Endothelial cell of umbilical vein (primary cell): ENCODE measurements around the gene UPF1. TPM values are rescaled to one million over a fixed set of nuclear protein-coding genes. Genes with fewer than 3 reads are reported as not detected.
A peak's percentile ranks its signal among the peaks of the same experiment; 100 is the strongest.

Experiments
- BruUV-seq: library from RNA; stranded (reverse); fragments of 400-500 nt; replicated peaks from 2 replicates; lab custom pipeline; 2021; lab: Mats Ljungman, UMichigan
- CTCF ChIA-PET: fragments of 300-600, 350-600 bp; sonication (Branson Sonifier 250); formaldehyde crosslinking; loops from one replicate; lab custom pipeline; 2021; ENCODE audit warnings: antibody characterized with exemption, inconsistent platforms; lab: Charles Lee
- POLR2A ChIA-PET: fragments of 300-600, 350-600 bp; sonication (Branson Sonifier 250); formaldehyde crosslinking; loops from one replicate; lab custom pipeline; 2021; ENCODE audit warnings: antibody characterized with exemption, inconsistent platforms; lab: Charles Lee
- DNase-seq: peaks from one replicate; pipeline ENCODE4 v3.0.0-alpha.2; 2011; ENCODE audit warnings: low read depth, low spot score
- FAIRE-seq: peaks from 2 replicates; lab custom pipeline; 2011; peaks lifted over from hg19 to GRCh38; lab: Jason Lieb, UNC
- H2AFZ ChIP-seq: 2 replicates; pipeline ENCODE4 v1.6.0; 2012; ENCODE audit warnings: low read depth, low read length, control low read depth, inconsistent platforms
- H3K27ac ChIP-seq: 2 replicates; pipeline ENCODE4 v1.5.1; 2011; ENCODE audit warnings: low read depth, mild to moderate bottlenecking, control low read depth, low read length, moderate library complexity; ENCODE audit not compliant: insufficient read depth
- H3K27me3 ChIP-seq, 2 experiments: 2 replicates each; pipeline versions ENCODE4 v1.6.0 to v1.6.1; 2011; ENCODE audit warnings: low read length in 2 of 2, mixed read lengths in 1 of 2; ENCODE audit not compliant: control insufficient read depth in 2 of 2, insufficient read depth in 2 of 2
- H3K36me3 ChIP-seq, 2 experiments: 2 replicates in 1 of 2; 3 replicates in 1 of 2; pipeline ENCODE4 v1.5.1; 2011; ENCODE audit warnings: low read length in 2 of 2, mild to moderate bottlenecking in 1 of 2, moderate library complexity in 1 of 2; ENCODE audit not compliant: control insufficient read depth in 2 of 2, insufficient read depth in 2 of 2; ENCODE audit errors: extremely low read depth in 1 of 2
- H3K4me1 ChIP-seq: 3 replicates; pipeline ENCODE4 v1.5.1; 2011; ENCODE audit warnings: mild to moderate bottlenecking, low read length; ENCODE audit not compliant: control insufficient read depth, insufficient read depth; ENCODE audit errors: extremely low read depth
- H3K4me2 ChIP-seq: 2 replicates; pipeline ENCODE4 v1.6.1; 2011; ENCODE audit warnings: low read length, control low read depth, mixed read lengths; ENCODE audit not compliant: insufficient read depth
- H3K4me3 ChIP-seq, 3 experiments: fragments of 200-600 bp in 1 of 3; sonication (generic), shearing (Covaris generic) in 1 of 3; replicated peaks in 1 of 3; 2 replicates each; pipeline ENCODE4 v1.5.1; 2011 to 2016; ENCODE audit warnings: control low read depth in 3 of 3, low read length in 3 of 3, mild to moderate bottlenecking in 2 of 3, inconsistent platforms in 1 of 3, low read depth in 1 of 3, moderate library complexity in 1 of 3; ENCODE audit not compliant: insufficient read depth in 1 of 3
- H3K79me2 ChIP-seq: 2 replicates; pipeline ENCODE4 v1.6.0; 2012; ENCODE audit warnings: low read length, inconsistent platforms; ENCODE audit not compliant: control insufficient read depth, insufficient read depth
- H3K9ac ChIP-seq: replicated peaks from 2 replicates; pipeline ENCODE3; 2011; ENCODE audit warnings: low read length, control low read depth; ENCODE audit not compliant: insufficient read depth; ENCODE audit errors: extremely low read depth
- H3K9me1 ChIP-seq: replicated peaks from 3 replicates; pipeline ENCODE4 v1.6.0; 2011; ENCODE audit warnings: mild to moderate bottlenecking, low read length; ENCODE audit not compliant: control insufficient read depth, insufficient read depth; ENCODE audit errors: extremely low read depth
- H3K9me3 ChIP-seq: replicated peaks from 2 replicates; pipeline ENCODE4 v1.5.1; 2012; ENCODE audit warnings: low read length, inconsistent platforms; ENCODE audit not compliant: control insufficient read depth, insufficient read depth
- H4K20me1 ChIP-seq: replicated peaks from 2 replicates; pipeline ENCODE3; 2011; ENCODE audit warnings: mild to moderate bottlenecking, low read length; ENCODE audit not compliant: control insufficient read depth, insufficient read depth; ENCODE audit errors: extremely low read depth
- EZH2 ChIP-seq: IDR thresholded peaks from 2 replicates; pipeline ENCODE4 v1.6.1; 2012; ENCODE audit warnings: borderline replicate concordance, low read depth, mild to moderate bottlenecking, moderate library complexity, low read length, inconsistent platforms; ENCODE audit not compliant: severe bottlenecking
- FOS ChIP-seq: IDR thresholded peaks from 2 replicates; pipeline ENCODE4 v1.6.1; 2011; ENCODE audit warnings: mild to moderate bottlenecking, low read length, moderate library complexity, borderline replicate concordance; ENCODE audit not compliant: insufficient read depth
- GATA2 ChIP-seq: IDR thresholded peaks from 2 replicates; pipeline ENCODE4 v1.7.0; 2011; ENCODE audit warnings: low read depth, mild to moderate bottlenecking, moderate library complexity, mixed read lengths, low read length; ENCODE audit not compliant: insufficient read length, insufficient read depth
- JUN ChIP-seq: IDR thresholded peaks from 2 replicates; pipeline ENCODE4 v1.6.1; 2011; ENCODE audit warnings: borderline replicate concordance, low read depth; ENCODE audit not compliant: insufficient read length, insufficient read depth
- MYC ChIP-seq: IDR thresholded peaks from one replicate; pipeline ENCODE4 v1.6.1; 2011; ENCODE audit warnings: mild to moderate bottlenecking, low read depth, low read length
- POLR2A ChIP-seq: IDR thresholded peaks from 2 replicates; pipeline ENCODE4 v1.6.1; 2012; ENCODE audit warnings: low read depth, mild to moderate bottlenecking, control low read depth, low read length
- POLR2AphosphoS5 ChIP-seq: IDR thresholded peaks from 2 replicates; pipeline ENCODE4 v1.6.1; 2012; ENCODE audit warnings: low read depth, mild to moderate bottlenecking, control low read depth, low read length, moderate library complexity; ENCODE audit not compliant: insufficient read depth
- dilution Hi-C: fragments of 300-500 bp; cut with MboI; formaldehyde crosslinking; loops from one replicate; pipeline ENCODE4 v1.15.0; 2019; ENCODE audit warnings: low sequenced_read_pairs; ENCODE audit not compliant: extremely low pct_ligation_motif_present
- intact Hi-C: fragments of 100-400 bp; cut with micrococcal nuclease; formaldehyde crosslinking; loops from one replicate; pipeline ENCODE4 v1.10.0; 2022
- polyA plus RNA-seq, 4 experiments: library from polyadenylated mRNA; depleted of rRNA in 3 of 4; stranded (reverse) in 3 of 4; unstranded in 1 of 4; fragments of >200 nt; gene quantifications; 2 replicates each; pipeline versions ENCODE4 v1.2.1 to v1.2.3, GENCODE V29; 2011 to 2012; ENCODE audit warnings: missing spikeins in 1 of 4
- total RNA-seq: library from RNA; stranded (reverse); gene quantifications from 2 replicates; pipeline ENCODE4 v1.2.3, GENCODE V29; 2021
- TF ChIP-seq, protein P1 (sequence below): IDR thresholded peaks from 2 replicates; pipeline ENCODE4 v1.6.1; 2011; ENCODE audit not compliant: insufficient read depth, insufficient read length
- TF ChIP-seq, protein P2 (sequence below), 2 donors: IDR thresholded peaks; 1 replicate in 1 of 2; 2 replicates in 1 of 2; pipeline ENCODE4 v1.5.1; 2011; ENCODE audit warnings: low read length in 2 of 2, mild to moderate bottlenecking in 2 of 2, moderate library complexity in 2 of 2, control low read depth in 1 of 2, inconsistent platforms in 1 of 2, low read depth in 1 of 2; ENCODE audit not compliant: insufficient read depth in 1 of 2; ENCODE audit errors: extremely low read depth in 1 of 2

UPF1 gene
- total and polyA plus RNA-seq, 2 donors (not counting 3 experiments of a cell fraction or from before 2014, with no cell fraction given): 65.9 to 68.2 TPM

DNA sequence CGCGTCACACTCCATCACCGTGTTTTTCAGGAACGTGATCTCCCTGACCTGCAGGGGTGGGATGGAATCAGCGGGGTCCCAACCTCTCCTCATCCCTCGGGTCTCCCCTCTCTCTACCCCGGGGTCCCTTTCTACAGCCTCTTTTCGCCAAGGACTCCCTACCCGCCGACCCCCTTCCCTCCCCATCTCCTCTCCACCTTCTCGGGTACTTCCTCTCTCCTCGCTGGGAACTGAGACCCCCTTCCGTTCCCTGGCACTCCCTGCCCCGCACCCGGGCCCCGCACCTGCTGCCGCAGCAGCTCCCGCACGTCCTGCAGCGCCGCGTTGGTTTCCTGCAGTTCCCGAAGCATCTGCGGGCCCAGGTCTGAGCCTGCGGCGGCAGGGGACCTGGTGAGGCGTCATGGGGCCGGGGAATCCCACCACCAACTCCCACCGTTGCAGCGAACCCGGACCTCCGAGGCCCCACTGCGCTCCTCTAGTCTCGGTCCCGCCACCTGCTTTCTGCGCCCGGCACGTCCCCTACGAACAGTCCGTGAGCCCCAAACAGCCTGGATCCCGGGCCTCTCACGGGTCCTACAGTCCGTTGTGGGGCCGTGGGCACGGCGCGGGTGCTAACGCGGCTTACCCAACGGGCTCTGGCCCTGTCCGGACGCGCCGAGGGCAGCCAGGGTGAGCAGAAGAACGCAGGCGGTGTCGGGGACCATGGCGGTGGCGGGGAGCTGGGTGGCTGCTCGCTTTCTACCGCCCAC is 41.0 kb upstream of the UPF1 start, which contains the start of gene COMP:
Gene COMP (minus strand): TSS at position 740 of the 749 bp plus-strand sequence. CDS start 36 bp downstream, at position 704.
- H3K4me2 ChIP-seq: no peak within 1 kb of the TSS
- peaks cover 47 to 53% of the 10 kb centered on the region in 2 experiments for H3K27me3 ChIP-seq
- ChIA-PET POLR2A (no interaction called here), CTCF (interaction anchor here (0.9 kb wide), 1 partner anchor 197 kb away, joined by 3 read pairs; no protein-coding TSS in a partner anchor)
- H3K79me2 ChIP-seq: no peaks in the 10 kb centered on the region
- H3K9me1 ChIP-seq: no peaks in the 10 kb centered on the region
- FAIRE-seq: no peak
- TF ChIP-seq POLR2A: no peak
- TF ChIP-seq FOS: no peak
- TF ChIP-seq GATA2: no peak
- no peak for TF ChIP-seq JUN
- no peak for TF ChIP-seq MYC
- peak; percentile 91 for TF ChIP-seq EZH2
- H3K9me3 ChIP-seq: no peaks in the 10 kb centered on the region
- no peaks in the 10 kb centered on the region for H3K36me3 ChIP-seq
- no peak within 1 kb of the TSS for H3K27ac ChIP-seq
- no peak within 1 kb of the TSS for H2AFZ ChIP-seq
- dilution Hi-C loops (no loop called here), intact Hi-C loops (no loop called here)
- H3K4me1 ChIP-seq: no peaks in the 10 kb centered on the region
- H3K9ac ChIP-seq: no peak within 1 kb of the TSS
- H3K4me3 ChIP-seq: no peak within 1 kb of the TSS
- no peaks in the 10 kb centered on the region for H4K20me1 ChIP-seq
- DNase-seq: no peak
- no TSS peak for BruUV-seq

DNA sequence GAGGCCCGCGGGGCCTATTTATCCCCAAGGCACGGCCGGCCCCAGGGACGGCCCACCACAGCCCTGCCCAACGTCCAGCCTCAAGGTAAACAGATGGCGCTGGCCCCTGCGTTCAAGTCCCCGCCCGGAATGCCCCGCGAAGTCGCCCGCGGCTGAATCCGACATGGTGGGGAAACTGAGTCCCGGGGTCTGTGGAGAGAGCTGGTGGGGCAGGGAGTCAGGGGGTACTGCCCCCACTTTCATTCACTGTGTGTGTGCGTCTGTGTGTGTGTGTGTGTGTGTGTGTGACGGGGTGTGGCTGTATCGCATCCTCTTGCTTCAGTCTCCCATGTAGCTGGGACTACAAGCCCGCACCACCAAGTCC is 40.5 kb upstream of the UPF1 start:
- H3K4me3 ChIP-seq: no peak overlapping the region
- CTCF ChIA-PET: interaction anchor here (0.9 kb wide), 1 partner anchor 197 kb away, joined by 3 read pairs; no protein-coding TSS in a partner anchor

More for the DNA sequence above, 40.5 kb upstream of the UPF1 start:
- Histone ChIP-seq H3K27ac (no peak overlapping the region), H3K4me1 (no peaks in the 10 kb centered on the region), H3K9me1 (no peaks in the 10 kb centered on the region), H3K9ac (no peak overlapping the region), H3K36me3 (no peaks in the 10 kb centered on the region), H3K4me2 (no peak overlapping the region), H3K9me3 (no peaks in the 10 kb centered on the region), H3K27me3 (peaks cover 45 to 55% of the 10 kb centered on the region in 2 experiments), H4K20me1 (no peaks in the 10 kb centered on the region), H3K79me2 (no peaks in the 10 kb centered on the region), H2AFZ (no peak overlapping the region)
- dilution Hi-C loops: no loop called here
- intact Hi-C loops: no loop called here
- POLR2A ChIA-PET: no interaction called here
- TF ChIP-seq FOS (no peak), POLR2AphosphoS5 (no peak), JUN (no peak), EZH2 (no peak), POLR2A (no peak), MYC (no peak), GATA2 (no peak)
- TF ChIP-seq, protein P1, sequence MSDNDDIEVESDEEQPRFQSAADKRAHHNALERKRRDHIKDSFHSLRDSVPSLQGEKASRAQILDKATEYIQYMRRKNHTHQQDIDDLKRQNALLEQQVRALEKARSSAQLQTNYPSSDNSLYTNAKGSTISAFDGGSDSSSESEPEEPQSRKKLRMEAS: no peak
- TF ChIP-seq, protein P2, sequence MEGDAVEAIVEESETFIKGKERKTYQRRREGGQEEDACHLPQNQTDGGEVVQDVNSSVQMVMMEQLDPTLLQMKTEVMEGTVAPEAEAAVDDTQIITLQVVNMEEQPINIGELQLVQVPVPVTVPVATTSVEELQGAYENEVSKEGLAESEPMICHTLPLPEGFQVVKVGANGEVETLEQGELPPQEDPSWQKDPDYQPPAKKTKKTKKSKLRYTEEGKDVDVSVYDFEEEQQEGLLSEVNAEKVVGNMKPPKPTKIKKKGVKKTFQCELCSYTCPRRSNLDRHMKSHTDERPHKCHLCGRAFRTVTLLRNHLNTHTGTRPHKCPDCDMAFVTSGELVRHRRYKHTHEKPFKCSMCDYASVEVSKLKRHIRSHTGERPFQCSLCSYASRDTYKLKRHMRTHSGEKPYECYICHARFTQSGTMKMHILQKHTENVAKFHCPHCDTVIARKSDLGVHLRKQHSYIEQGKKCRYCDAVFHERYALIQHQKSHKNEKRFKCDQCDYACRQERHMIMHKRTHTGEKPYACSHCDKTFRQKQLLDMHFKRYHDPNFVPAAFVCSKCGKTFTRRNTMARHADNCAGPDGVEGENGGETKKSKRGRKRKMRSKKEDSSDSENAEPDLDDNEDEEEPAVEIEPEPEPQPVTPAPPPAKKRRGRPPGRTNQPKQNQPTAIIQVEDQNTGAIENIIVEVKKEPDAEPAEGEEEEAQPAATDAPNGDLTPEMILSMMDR (IDR thresholded peaks at IDR 0.05; ENCODE audit: extremely low read depth in 1 of 2, insufficient read depth in 1 of 2, low read depth in 1 of 2, low read length in 2 of 2): no peak
- no peak for FAIRE-seq
- BruUV-seq: no TSS peak
- no peak for DNase-seq
